GM23248 (cell line): Measurements from ENCODE around the gene RUVBL2.

ENCODE experiments used
- EZH2 ChIP-seq: fragments of 200-600 bp; sonication (generic); IDR thresholded peaks from 2 replicates; pipeline ENCODE4 v1.6.1; 2018; ENCODE audit warnings: antibody characterized with exemption, mild to moderate bottlenecking; ENCODE audit not compliant: insufficient read depth, poor library complexity, severe bottlenecking
- EZH2phosphoT487 ChIP-seq: fragments of 200-600 bp; sonication (generic); IDR thresholded peaks from 2 replicates; pipeline ENCODE4 v1.6.1; 2018; ENCODE audit warnings: antibody characterized with exemption, moderate library complexity, mild to moderate bottlenecking, low read depth; ENCODE audit not compliant: insufficient read depth

DNA sequence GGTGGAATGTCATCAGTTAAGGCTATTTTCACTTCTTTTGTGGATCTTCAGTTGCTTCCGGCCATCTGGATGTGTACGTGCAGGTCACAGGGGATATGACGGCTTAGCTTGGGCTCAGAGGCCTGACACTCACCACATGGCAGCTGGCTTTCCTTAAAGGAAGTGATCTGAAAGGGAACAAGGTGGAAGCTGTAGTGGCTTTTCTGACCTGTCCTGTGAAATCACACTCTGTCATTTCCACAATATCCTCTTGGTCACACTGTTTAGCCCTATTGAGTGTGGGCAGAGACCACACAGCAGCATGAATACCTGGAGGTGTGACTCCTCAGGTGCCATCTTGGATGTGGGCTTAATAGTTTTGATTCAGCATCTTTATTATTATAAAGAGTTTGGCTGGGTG is 43.5 kb upstream of the RUVBL2 start:
- TF ChIP-seq EZH2: no peak
- TF ChIP-seq EZH2phosphoT487: no peak
